Mesendoderm (in vitro differentiated cells): ENCODE data around the gene TMPRSS7.

Experiments
- DNase-seq: peaks from one replicate; pipeline ENCODE4 v3.0.0; 2013
- H2AK5ac ChIP-seq: 2 replicates; pipeline ENCODE4 v1.6.1; 2013; ENCODE audit warnings: low read length, inconsistent platforms
- H2BK120ac ChIP-seq: 2 replicates; pipeline ENCODE4 v1.6.1; 2013; ENCODE audit warnings: low read depth, mild to moderate bottlenecking, low read length, moderate library complexity, mixed read lengths
- H2BK15ac ChIP-seq: replicated peaks from 2 replicates; pipeline ENCODE4 v1.6.1; 2013; ENCODE audit warnings: low read depth, mild to moderate bottlenecking, moderate library complexity
- H2BK5ac ChIP-seq: 2 replicates; pipeline ENCODE4 v1.6.1; 2013; ENCODE audit warnings: low read length, inconsistent platforms
- H3K18ac ChIP-seq: 2 replicates; pipeline ENCODE4 v1.6.1; 2013; ENCODE audit warnings: mild to moderate bottlenecking, low read length, mixed read lengths
- H3K23ac ChIP-seq: one replicate; pipeline ENCODE4 v1.6.1; 2013; ENCODE audit warnings: low read length
- H3K27ac ChIP-seq: 2 replicates; pipeline ENCODE4 v1.5.1; 2013; ENCODE audit warnings: low read depth, mild to moderate bottlenecking, inconsistent platforms, low read length, moderate library complexity
- H3K27me3 ChIP-seq: 2 replicates; pipeline ENCODE4 v1.6.1; 2013; ENCODE audit warnings: low read length, control low read depth, mild to moderate bottlenecking, inconsistent platforms; ENCODE audit not compliant: insufficient read depth, poor library complexity
- H3K36me3 ChIP-seq: 2 replicates; pipeline ENCODE4 v1.6.1; 2013; ENCODE audit warnings: low read length, inconsistent platforms; ENCODE audit not compliant: control insufficient read depth, insufficient read depth
- H3K4ac ChIP-seq: one replicate; pipeline ENCODE4 v1.6.1; 2013; ENCODE audit warnings: low read depth, mild to moderate bottlenecking, low read length, moderate library complexity
- H3K4me1 ChIP-seq: 2 replicates; pipeline ENCODE4 v1.6.1; 2013; ENCODE audit warnings: low read depth, low read length, inconsistent platforms; ENCODE audit not compliant: control insufficient read depth
- H3K4me2 ChIP-seq: 2 replicates; pipeline ENCODE4 v1.6.1; 2013; ENCODE audit warnings: low read length
- H3K4me3 ChIP-seq: 2 replicates; pipeline ENCODE4 v1.5.1; 2013; ENCODE audit warnings: mild to moderate bottlenecking, low read length
- H3K56ac ChIP-seq: one replicate; pipeline ENCODE4 v1.6.1; 2013; ENCODE audit warnings: low read length
- H3K79me1 ChIP-seq: 2 replicates; pipeline ENCODE4 v1.6.1; 2013; ENCODE audit warnings: low read length, inconsistent platforms
- H3K79me2 ChIP-seq: 2 replicates; pipeline ENCODE4 v1.6.1; 2013; ENCODE audit warnings: mild to moderate bottlenecking, low read length; ENCODE audit not compliant: control insufficient read depth, insufficient read depth
- H3K9ac ChIP-seq: 2 replicates; pipeline ENCODE4 v1.6.1; 2013; ENCODE audit warnings: low read length, inconsistent platforms
- H4K5ac ChIP-seq: one replicate; pipeline ENCODE4 v1.6.1; 2013; ENCODE audit warnings: low read length
- H4K8ac ChIP-seq: one replicate; pipeline ENCODE4 v1.6.1; 2013; ENCODE audit warnings: low read depth, mild to moderate bottlenecking, control low read depth, low read length, moderate library complexity
- WGBS: extraction: QIAGEN DNeasy Blood & Tissue Kit; methylation state at CpG from one replicate; pipeline ENCODE4 v1.1.7; 2013; ENCODE audit warnings: low lambda C conversion rate, missing lambda C conversion rate; ENCODE audit not compliant: insufficient coverage; ENCODE audit errors: extremely low coverage; 5-methylcytosine and 5-hydroxymethylcytosine counted together

Gene TMPRSS7

GRCh38 chr3:112126511-112126911, 92.0 kb downstream of the TMPRSS7 start:
- H3K4me2 ChIP-seq = no peak overlapping the region
- no peak overlapping the region for H3K27ac ChIP-seq
- no peak overlapping the region for H2AK5ac ChIP-seq
- H3K9ac ChIP-seq = no peak overlapping the region
- H2BK5ac ChIP-seq = no peak overlapping the region
- H3K4me3 ChIP-seq = no peak overlapping the region
- no peaks in the 10 kb centered on the region for H3K79me2 ChIP-seq
- H3K27me3 ChIP-seq = no peaks in the 10 kb centered on the region
- H3K4ac ChIP-seq = no peak overlapping the region
- H3K79me1 ChIP-seq = no peaks in the 10 kb centered on the region
- H4K8ac ChIP-seq = no peak overlapping the region
- H3K56ac ChIP-seq = no peak overlapping the region
- H3K4me1 ChIP-seq = peaks cover 9% of the 10 kb centered on the region
- H4K5ac ChIP-seq = no peak overlapping the region
- no peaks in the 10 kb centered on the region for H3K36me3 ChIP-seq
- H3K18ac ChIP-seq = no peak overlapping the region
- no CpG with 5 or more reads among the region's 1 CpG for WGBS
- H3K23ac ChIP-seq = no peak overlapping the region
- H2BK120ac ChIP-seq = no peak overlapping the region
- peak; percentile 96 for DNase-seq
- no peak overlapping the region for H2BK15ac ChIP-seq

- no peak overlapping the region for H3K4me3 ChIP-seq
- no peak overlapping the region for H2BK120ac ChIP-seq
- no peaks in the 10 kb centered on the region for H3K36me3 ChIP-seq
- no peak overlapping the region for H2AK5ac ChIP-seq
- WGBS = no CpG with 5 or more reads among the region's 10 CpGs
- no peak overlapping the region for H3K27ac ChIP-seq
- H3K23ac ChIP-seq = no peak overlapping the region
- no peak overlapping the region for H3K4me2 ChIP-seq
- no peak overlapping the region for H3K4ac ChIP-seq
- H3K18ac ChIP-seq = no peak overlapping the region
- peak; percentile 13 for DNase-seq
- no peak overlapping the region for H3K56ac ChIP-seq
- H3K9ac ChIP-seq = no peak overlapping the region
- no peak overlapping the region for H4K8ac ChIP-seq
- no peaks in the 10 kb centered on the region for H3K27me3 ChIP-seq
- H2BK5ac ChIP-seq = no peak overlapping the region
- H2BK15ac ChIP-seq = no peak overlapping the region
- no peak overlapping the region for H4K5ac ChIP-seq
- no peaks in the 10 kb centered on the region for H3K79me1 ChIP-seq
- H3K4me1 ChIP-seq = peaks cover 9% of the 10 kb centered on the region
- no peaks in the 10 kb centered on the region for H3K79me2 ChIP-seq
Measured at GRCh38 chr3:112127522-112128494, 93.3 kb downstream of the TMPRSS7 start.

- H3K27me3 ChIP-seq = no peaks in the 10 kb centered on the region
- no peak overlapping the region for H3K4ac ChIP-seq
- DNase-seq = peak; percentile 94
- no peak overlapping the region for H2BK15ac ChIP-seq
- H3K27ac ChIP-seq = no peak overlapping the region
- no peak overlapping the region for H4K5ac ChIP-seq
- H3K36me3 ChIP-seq = no peaks in the 10 kb centered on the region
- H3K4me1 ChIP-seq = peaks cover 9% of the 10 kb centered on the region
- no peaks in the 10 kb centered on the region for H3K79me1 ChIP-seq
- no peak overlapping the region for H2AK5ac ChIP-seq
- H3K23ac ChIP-seq = no peak overlapping the region
- no peak overlapping the region for H4K8ac ChIP-seq
- no peak overlapping the region for H3K18ac ChIP-seq
- no peak overlapping the region for H2BK5ac ChIP-seq
- no peak overlapping the region for H3K56ac ChIP-seq
- H3K9ac ChIP-seq = no peak overlapping the region
- H2BK120ac ChIP-seq = no peak overlapping the region
- no peak overlapping the region for H3K4me3 ChIP-seq
- H3K79me2 ChIP-seq = no peaks in the 10 kb centered on the region
- no CpG with 5 or more reads among the region's 7 CpGs for WGBS
- H3K4me2 ChIP-seq = no peak overlapping the region
Measured at GRCh38 chr3:112128843-112129727, 94.5 kb downstream of the TMPRSS7 start.

- no CpG with 5 or more reads among the region's 4 CpGs for WGBS
- Histone ChIP-seq H2BK120ac (no peak overlapping the region), H4K5ac (no peak overlapping the region), H3K36me3 (no peaks in the 10 kb centered on the region), H3K18ac (no peak overlapping the region), H3K79me2 (no peaks in the 10 kb centered on the region), H3K4me2 (no peak overlapping the region), H3K27ac (no peak overlapping the region), H3K27me3 (no peaks in the 10 kb centered on the region), H2BK15ac (peak overlapping the region; percentile 76), H3K23ac (no peak overlapping the region), H3K9ac (no peak overlapping the region), H3K4ac (no peak overlapping the region), H2AK5ac (no peak overlapping the region), H3K4me3 (no peak overlapping the region), H4K8ac (no peak overlapping the region), H3K4me1 (peaks cover 10% of the 10 kb centered on the region), H3K79me1 (no peaks in the 10 kb centered on the region), H2BK5ac (no peak overlapping the region), H3K56ac (no peak overlapping the region)
- no peak for DNase-seq
Measured at GRCh38 chr3:112129925-112130637, 95.5 kb downstream of the TMPRSS7 start.

- Histone ChIP-seq H3K4ac (no peak overlapping the region), H2BK5ac (no peak overlapping the region), H2BK120ac (no peak overlapping the region), H3K18ac (no peak overlapping the region), H3K36me3 (no peaks in the 10 kb centered on the region), H3K4me2 (no peak overlapping the region), H4K5ac (no peak overlapping the region), H3K9ac (no peak overlapping the region), H4K8ac (no peak overlapping the region), H3K4me3 (no peak overlapping the region), H3K4me1 (peaks cover 6% of the 10 kb centered on the region), H3K56ac (no peak overlapping the region), H2BK15ac (no peak overlapping the region), H2AK5ac (no peak overlapping the region), H3K27me3 (no peaks in the 10 kb centered on the region), H3K79me1 (no peaks in the 10 kb centered on the region), H3K27ac (no peak overlapping the region), H3K23ac (no peak overlapping the region), H3K79me2 (no peaks in the 10 kb centered on the region)
- no CpG with 5 or more reads among the region's 3 CpGs for WGBS
- no peak for DNase-seq
Measured at GRCh38 chr3:112130638-112130993, 96.1 kb downstream of the TMPRSS7 start.
